Measurements from ENCODE around the gene PITRM1.

Gene PITRM1

DNA sequence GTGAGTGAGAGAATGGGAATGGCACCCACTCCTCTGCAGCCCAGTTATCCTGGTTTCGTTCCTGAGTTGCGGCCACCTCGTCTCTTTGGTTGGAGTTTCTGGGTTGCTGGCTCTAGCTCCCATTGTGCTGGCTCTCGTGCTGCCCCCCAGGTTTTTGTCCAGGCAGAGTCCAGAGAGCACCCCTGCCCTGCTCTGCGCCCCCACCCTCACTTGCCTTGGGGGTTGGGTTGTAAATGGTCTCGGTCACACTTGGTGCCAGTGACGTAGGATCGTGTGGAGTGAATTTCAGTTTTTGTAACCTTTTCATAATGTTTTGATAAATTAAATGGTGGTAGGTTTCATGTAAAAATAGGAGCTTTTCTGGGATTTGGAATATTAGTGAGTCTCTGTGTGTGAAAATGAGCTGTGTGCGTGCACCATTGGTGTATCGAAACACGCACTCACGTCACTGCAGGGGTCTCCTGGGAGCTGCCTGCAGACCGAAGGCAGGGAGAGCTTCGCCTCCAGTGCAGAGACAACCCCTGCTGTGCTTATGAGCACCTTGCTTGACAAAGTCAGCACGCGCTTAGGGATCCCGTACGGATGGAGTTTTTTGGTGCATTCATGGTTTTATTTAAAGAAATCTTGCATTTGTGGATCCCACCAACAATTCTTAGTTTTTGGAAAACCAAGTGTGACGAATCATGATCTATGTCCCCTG, 72.3 kb downstream of the PITRM1 start:
- no peak overlapping the region for H3K4me3 ChIP-seq
- no peaks in the 10 kb centered on the region for H3K9me3 ChIP-seq
- H3K4me1 ChIP-seq = peaks cover 0 to 52% (median 12%) of the 10 kb centered on the region in 4 donors
- TF ChIP-seq, protein P1, sequence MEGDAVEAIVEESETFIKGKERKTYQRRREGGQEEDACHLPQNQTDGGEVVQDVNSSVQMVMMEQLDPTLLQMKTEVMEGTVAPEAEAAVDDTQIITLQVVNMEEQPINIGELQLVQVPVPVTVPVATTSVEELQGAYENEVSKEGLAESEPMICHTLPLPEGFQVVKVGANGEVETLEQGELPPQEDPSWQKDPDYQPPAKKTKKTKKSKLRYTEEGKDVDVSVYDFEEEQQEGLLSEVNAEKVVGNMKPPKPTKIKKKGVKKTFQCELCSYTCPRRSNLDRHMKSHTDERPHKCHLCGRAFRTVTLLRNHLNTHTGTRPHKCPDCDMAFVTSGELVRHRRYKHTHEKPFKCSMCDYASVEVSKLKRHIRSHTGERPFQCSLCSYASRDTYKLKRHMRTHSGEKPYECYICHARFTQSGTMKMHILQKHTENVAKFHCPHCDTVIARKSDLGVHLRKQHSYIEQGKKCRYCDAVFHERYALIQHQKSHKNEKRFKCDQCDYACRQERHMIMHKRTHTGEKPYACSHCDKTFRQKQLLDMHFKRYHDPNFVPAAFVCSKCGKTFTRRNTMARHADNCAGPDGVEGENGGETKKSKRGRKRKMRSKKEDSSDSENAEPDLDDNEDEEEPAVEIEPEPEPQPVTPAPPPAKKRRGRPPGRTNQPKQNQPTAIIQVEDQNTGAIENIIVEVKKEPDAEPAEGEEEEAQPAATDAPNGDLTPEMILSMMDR (IDR thresholded peaks at IDR 0.05) = no peak
- H3K27me3 ChIP-seq = no peaks in the 10 kb centered on the region
- intact Hi-C loops (cut with DNase I; ENCODE audit: low total_unique reads) = no loop called here
- peaks cover 6 to 50% (median 42%) of the 10 kb centered on the region in 3 donors for H3K36me3 ChIP-seq
- peak in 1 of 2 donors; percentile 63 for DNase-seq
- no peak overlapping the region for H3K27ac ChIP-seq

DNA sequence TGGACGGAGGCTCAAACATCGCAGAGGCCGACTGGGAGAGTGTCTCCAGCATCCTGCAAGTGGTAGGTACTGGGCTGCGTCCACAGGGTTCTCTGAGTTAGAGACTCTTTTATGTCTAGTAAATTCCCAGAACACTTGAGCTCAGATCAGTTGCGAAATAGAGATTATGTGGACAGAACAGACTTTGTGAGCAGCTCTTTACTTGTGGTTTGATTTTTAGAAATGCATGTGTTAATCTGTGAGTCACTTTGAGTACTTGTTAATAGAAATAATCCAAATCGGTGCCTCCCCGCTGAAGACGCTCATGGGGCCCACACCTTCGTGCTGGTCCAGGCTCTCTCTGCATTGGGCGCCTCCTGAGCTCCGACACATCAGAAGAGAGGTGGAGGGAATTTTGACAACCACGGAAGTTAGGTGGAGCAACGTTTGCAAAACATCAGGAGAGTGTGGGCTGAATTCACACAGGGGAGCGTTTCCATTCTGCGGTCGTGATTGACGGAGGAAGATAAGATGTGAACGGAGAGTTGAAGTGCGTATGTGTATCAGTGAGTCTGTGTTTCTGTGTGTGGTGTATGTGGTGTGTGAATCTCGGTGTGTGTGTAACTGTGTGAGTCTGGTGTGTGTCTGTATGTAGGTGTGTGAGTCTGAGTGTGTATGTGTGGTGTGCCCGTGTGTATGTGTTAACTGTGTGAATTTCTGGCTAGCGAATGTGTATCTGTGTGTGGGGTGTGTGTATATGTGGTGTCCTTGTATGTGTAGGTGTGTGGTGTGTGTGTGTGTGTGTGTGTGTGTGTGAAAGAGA, 73.1 kb downstream of the PITRM1 start:
- intact Hi-C loops (cut with DNase I; ENCODE audit: low total_unique reads) = no loop called here
- Histone ChIP-seq H3K4me3 (no peak overlapping the region), H3K4me1 (peaks cover 0 to 51% (median 17%) of the 10 kb centered on the region in 4 donors), H3K9me3 (no peaks in the 10 kb centered on the region), H3K36me3 (peaks cover 6 to 43% (median 34%) of the 10 kb centered on the region in 3 donors), H3K27me3 (no peaks in the 10 kb centered on the region), H3K27ac (no peak overlapping the region)
- peak in 1 of 2 donors; percentile 56 for DNase-seq
- TF ChIP-seq, protein P1 (IDR thresholded peaks at IDR 0.05) = no peak

DNA sequence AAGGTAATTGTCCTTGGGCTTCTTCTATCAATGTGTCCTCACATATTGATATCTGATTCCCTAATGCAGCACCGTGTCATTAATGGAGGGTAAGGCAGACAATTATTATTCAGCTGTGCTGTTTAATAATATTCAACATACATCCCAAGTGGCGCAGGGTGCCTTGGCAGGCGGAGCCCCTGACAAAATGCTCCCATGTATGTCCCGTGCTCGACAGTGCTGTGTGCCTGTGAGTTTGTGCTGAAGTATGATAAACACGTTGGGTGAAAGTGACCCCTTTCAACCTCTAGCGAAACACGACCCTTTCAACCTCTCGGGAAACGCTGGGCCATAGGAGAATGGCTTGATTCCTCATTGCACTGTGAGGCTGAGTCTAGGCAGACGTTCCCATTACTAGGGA, 73.9 kb downstream of the PITRM1 start:
- intact Hi-C loops (cut with DNase I; ENCODE audit: low total_unique reads) = no loop called here
- H3K27ac ChIP-seq = no peak overlapping the region
- H3K27me3 ChIP-seq = no peaks in the 10 kb centered on the region
- H3K4me3 ChIP-seq = no peak overlapping the region
- TF ChIP-seq, protein P1 (IDR thresholded peaks at IDR 0.05) = no peak
- no peaks in the 10 kb centered on the region for H3K9me3 ChIP-seq
- peaks cover 0 to 50% (median 17%) of the 10 kb centered on the region in 4 donors for H3K4me1 ChIP-seq
- peak in 1 of 2 donors; percentile 50 for DNase-seq
- peaks cover 6 to 35% (median 26%) of the 10 kb centered on the region in 3 donors for H3K36me3 ChIP-seq

DNA sequence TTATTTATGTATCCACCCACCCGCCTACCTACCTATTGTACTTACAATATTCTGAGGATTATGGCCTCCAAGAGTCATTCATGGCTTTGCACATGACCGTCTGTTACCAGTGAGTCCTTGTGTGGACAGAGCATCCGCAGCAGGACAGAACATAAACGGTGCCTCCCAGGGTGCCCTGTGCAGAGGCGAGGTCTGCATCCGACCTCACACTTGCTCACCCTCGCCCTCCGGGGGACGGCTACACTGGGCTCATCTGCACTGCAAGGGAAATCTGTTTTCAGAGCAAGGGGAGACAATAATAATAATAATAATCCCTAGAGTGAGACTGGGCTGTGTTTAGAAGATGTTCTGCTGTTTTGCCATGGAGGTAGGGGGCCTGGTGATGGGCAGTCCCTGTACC, 75.4 kb downstream of the PITRM1 start:
- intact Hi-C loops (cut with DNase I; ENCODE audit: low total_unique reads) = no loop called here
- no peaks in the 10 kb centered on the region for H3K27me3 ChIP-seq
- TF ChIP-seq, protein P1 (IDR thresholded peaks at IDR 0.05) = no peak
- peaks cover 0 to 27% (median 16%) of the 10 kb centered on the region in 3 donors for H3K36me3 ChIP-seq
- peak in 1 of 2 donors; percentile 60 for DNase-seq
- H3K9me3 ChIP-seq = no peaks in the 10 kb centered on the region
- peak overlapping the region in 1 of 2 donors; percentile 81 for H3K27ac ChIP-seq
- peaks cover 0 to 42% (median 16%) of the 10 kb centered on the region in 4 donors for H3K4me1 ChIP-seq
- H3K4me3 ChIP-seq = no peak overlapping the region

DNA sequence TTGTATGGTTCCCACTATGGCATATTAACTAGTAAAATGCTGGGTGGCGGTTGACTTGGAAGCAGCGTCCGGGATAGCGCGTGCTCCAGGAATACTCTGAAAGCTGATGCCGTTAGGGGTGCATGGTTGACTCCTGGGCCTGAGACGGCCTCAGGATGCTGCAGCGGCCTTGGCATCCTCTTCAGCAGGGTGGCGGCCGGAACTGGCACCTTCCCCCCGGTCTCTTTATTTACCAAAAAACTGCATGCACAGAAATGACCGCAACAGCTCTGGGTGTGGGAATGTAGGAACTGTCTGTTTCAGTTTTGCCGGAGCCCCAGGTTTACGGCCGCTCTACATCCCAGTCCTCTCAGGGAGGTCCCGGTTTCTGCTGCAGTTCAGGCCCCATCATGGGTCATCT, 76.4 kb downstream of the PITRM1 start:
- H3K27ac ChIP-seq = peak overlapping the region; percentile 72 to 81
- intact Hi-C loops (cut with DNase I; ENCODE audit: low total_unique reads) = no loop called here
- no peaks in the 10 kb centered on the region for H3K27me3 ChIP-seq
- peak in 1 of 2 donors; percentile 68 for DNase-seq
- H3K36me3 ChIP-seq = peaks cover 0 to 20% (median 10%) of the 10 kb centered on the region in 3 donors
- peak overlapping the region; percentile 18 to 29 for H3K4me3 ChIP-seq
- TF ChIP-seq, protein P1 (IDR thresholded peaks at IDR 0.05) = no peak
- peaks cover 3 to 52% (median 22%) of the 10 kb centered on the region in 4 donors for H3K4me1 ChIP-seq
- H3K9me3 ChIP-seq = no peaks in the 10 kb centered on the region
